ENCODE results near the gene PTPRS. TPM values are rescaled to one million over a fixed set of nuclear protein-coding genes. Genes with fewer than 3 reads are reported as not detected.

The PTPRS gene
- total RNA-seq, 1 experiment from 2014 or later, result 93.0 TPM

- intact Hi-C loops (cut with micrococcal nuclease; ENCODE audit: unreplicated experiment), result no loop called here
- no peak overlapping the region for H3K4me3 Mint-ChIP-seq (ENCODE audit: low read depth, unreplicated experiment)
- no peak overlapping the region for H3K27ac Mint-ChIP-seq (ENCODE audit: unreplicated experiment)
- H3K9me3 Mint-ChIP-seq (ENCODE audit: low read depth, unreplicated experiment), result peaks cover 6% of the 10 kb centered on the region
- CTCF ChIA-PET, result no interaction called here
- no peaks in the 10 kb centered on the region for H3K4me1 Mint-ChIP-seq (ENCODE audit: low read depth, unreplicated experiment)
- no TSS peak for BruUV-seq (replicated peaks)
- H3K36me3 Mint-ChIP-seq (ENCODE audit: insufficient read depth, unreplicated experiment), result no peaks in the 10 kb centered on the region
- TF ChIP-seq, protein P1, sequence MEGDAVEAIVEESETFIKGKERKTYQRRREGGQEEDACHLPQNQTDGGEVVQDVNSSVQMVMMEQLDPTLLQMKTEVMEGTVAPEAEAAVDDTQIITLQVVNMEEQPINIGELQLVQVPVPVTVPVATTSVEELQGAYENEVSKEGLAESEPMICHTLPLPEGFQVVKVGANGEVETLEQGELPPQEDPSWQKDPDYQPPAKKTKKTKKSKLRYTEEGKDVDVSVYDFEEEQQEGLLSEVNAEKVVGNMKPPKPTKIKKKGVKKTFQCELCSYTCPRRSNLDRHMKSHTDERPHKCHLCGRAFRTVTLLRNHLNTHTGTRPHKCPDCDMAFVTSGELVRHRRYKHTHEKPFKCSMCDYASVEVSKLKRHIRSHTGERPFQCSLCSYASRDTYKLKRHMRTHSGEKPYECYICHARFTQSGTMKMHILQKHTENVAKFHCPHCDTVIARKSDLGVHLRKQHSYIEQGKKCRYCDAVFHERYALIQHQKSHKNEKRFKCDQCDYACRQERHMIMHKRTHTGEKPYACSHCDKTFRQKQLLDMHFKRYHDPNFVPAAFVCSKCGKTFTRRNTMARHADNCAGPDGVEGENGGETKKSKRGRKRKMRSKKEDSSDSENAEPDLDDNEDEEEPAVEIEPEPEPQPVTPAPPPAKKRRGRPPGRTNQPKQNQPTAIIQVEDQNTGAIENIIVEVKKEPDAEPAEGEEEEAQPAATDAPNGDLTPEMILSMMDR (IDR thresholded peaks at IDR 0.05; ENCODE audit: unreplicated experiment), result no peak
- DNase-seq, result no peak
- peaks cover 25% of the 10 kb centered on the region for H3K27me3 Mint-ChIP-seq (ENCODE audit: unreplicated experiment)
Measured at GRCh38 chr19:5380215-5380919, 39.8 kb upstream of the PTPRS start.

- BruUV-seq (replicated peaks), result no TSS peak
- H3K27ac Mint-ChIP-seq (ENCODE audit: unreplicated experiment), result no peak overlapping the region
- H3K9me3 Mint-ChIP-seq (ENCODE audit: low read depth, unreplicated experiment), result no peaks in the 10 kb centered on the region
- H3K4me1 Mint-ChIP-seq (ENCODE audit: low read depth, unreplicated experiment), result no peaks in the 10 kb centered on the region
- CTCF ChIA-PET, result interaction anchor here (0.7 to 1.5 kb wide), 2 partner anchors 181 to 328 kb away, joined by 4 to 7 read pairs; no protein-coding TSS in a partner anchor
- no peak for DNase-seq
- no peak overlapping the region for H3K4me3 Mint-ChIP-seq (ENCODE audit: low read depth, unreplicated experiment)
- H3K27me3 Mint-ChIP-seq (ENCODE audit: unreplicated experiment), result peaks cover 40% of the 10 kb centered on the region
- H3K36me3 Mint-ChIP-seq (ENCODE audit: insufficient read depth, unreplicated experiment), result no peaks in the 10 kb centered on the region
- intact Hi-C loops (cut with micrococcal nuclease; ENCODE audit: unreplicated experiment), result no loop called here
- TF ChIP-seq, protein P1 (IDR thresholded peaks at IDR 0.05; ENCODE audit: unreplicated experiment), result no peak
Measured at GRCh38 chr19:5376928-5377327, 36.3 kb upstream of the PTPRS start.

- Mint-ChIP-seq H3K9me3 (ENCODE audit: low read depth, unreplicated experiment) (no peaks in the 10 kb centered on the region), H3K4me1 (ENCODE audit: low read depth, unreplicated experiment) (no peaks in the 10 kb centered on the region), H3K36me3 (ENCODE audit: insufficient read depth, unreplicated experiment) (no peaks in the 10 kb centered on the region), H3K4me3 (ENCODE audit: low read depth, unreplicated experiment) (no peak overlapping the region), H3K27me3 (ENCODE audit: unreplicated experiment) (peaks cover 40% of the 10 kb centered on the region), H3K27ac (ENCODE audit: unreplicated experiment) (no peak overlapping the region)
- CTCF ChIA-PET, result no interaction called here
- intact Hi-C loops (cut with micrococcal nuclease; ENCODE audit: unreplicated experiment), result no loop called here
- no peak for DNase-seq
- no TSS peak for BruUV-seq (replicated peaks)
- TF ChIP-seq, protein P1 (IDR thresholded peaks at IDR 0.05; ENCODE audit: unreplicated experiment), result no peak
Measured at GRCh38 chr19:5372572-5373200, 32.1 kb upstream of the PTPRS start.

DNA sequence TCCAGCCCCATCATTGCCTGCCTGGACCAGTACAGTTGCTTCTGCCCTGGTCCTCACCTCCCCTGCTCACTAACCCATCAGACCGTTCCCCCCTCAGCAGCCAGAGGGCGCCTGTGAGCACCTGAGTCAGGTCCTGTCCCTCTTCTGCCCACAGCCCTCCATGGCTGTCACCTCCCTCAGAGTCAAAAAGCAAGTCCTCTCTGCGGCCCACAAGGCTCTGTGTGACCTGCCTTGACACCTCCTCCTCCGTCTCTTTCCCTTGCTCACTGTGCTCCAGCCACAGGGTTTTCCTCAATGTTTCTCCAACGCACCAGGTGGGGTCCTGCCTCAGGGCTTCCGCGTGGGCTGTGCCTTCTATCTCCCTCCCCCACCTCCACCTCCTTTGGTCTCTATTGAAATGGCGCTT, 29.4 kb upstream of the PTPRS start:
- intact Hi-C loops (cut with micrococcal nuclease; ENCODE audit: unreplicated experiment), result no loop called here
- no TSS peak for BruUV-seq (replicated peaks)
- CTCF ChIA-PET, result no interaction called here

More for the DNA sequence above, 29.4 kb upstream of the PTPRS start:
- Mint-ChIP-seq H3K4me3 (ENCODE audit: low read depth, unreplicated experiment) (no peak overlapping the region), H3K9me3 (ENCODE audit: low read depth, unreplicated experiment) (no peaks in the 10 kb centered on the region), H3K27ac (ENCODE audit: unreplicated experiment) (no peak overlapping the region), H3K27me3 (ENCODE audit: unreplicated experiment) (peaks cover 27% of the 10 kb centered on the region), H3K36me3 (ENCODE audit: insufficient read depth, unreplicated experiment) (no peaks in the 10 kb centered on the region), H3K4me1 (ENCODE audit: low read depth, unreplicated experiment) (no peaks in the 10 kb centered on the region)
- peak; percentile 65 for DNase-seq
- TF ChIP-seq, protein P1 (IDR thresholded peaks at IDR 0.05; ENCODE audit: unreplicated experiment), result peak; percentile 53

Measured in Calu3 (cell line).